PFSK-1 (cell line): Measurements from ENCODE around the gene JMJD4.

Experiments
- FOXP2 ChIP-seq: optimal IDR thresholded peaks from 2 replicates; pipeline ENCODE3; 2011; ENCODE audit warnings: borderline replicate concordance, control low read depth, inconsistent platforms; ENCODE audit not compliant: insufficient read depth; ENCODE audit errors: extremely low read length, extremely low read depth
- POLR2AphosphoS5 ChIP-seq: IDR thresholded peaks from 2 replicates; pipeline ENCODE4 v1.6.1; 2012; ENCODE audit warnings: low read depth, mild to moderate bottlenecking, control low read depth, low read length, moderate library complexity
- SIN3A ChIP-seq: IDR thresholded peaks from 2 replicates; pipeline ENCODE4 v1.6.1; 2012; ENCODE audit warnings: mild to moderate bottlenecking, low read length, moderate library complexity, borderline replicate concordance; ENCODE audit not compliant: insufficient read depth
- TAF1 ChIP-seq: IDR thresholded peaks from 2 replicates; pipeline ENCODE4 v1.6.1; 2012; ENCODE audit warnings: low read length, control low read depth, borderline replicate concordance; ENCODE audit not compliant: insufficient read depth
- TF ChIP-seq, protein P1 (sequence below), 2 experiments: IDR thresholded peaks; 2 replicates each; pipeline versions ENCODE4 v1.6.1 to v1.8.0; 2011 to 2012; ENCODE audit warnings: low read depth in 2 of 2, low read length in 2 of 2, control low read depth in 1 of 2, inconsistent platforms in 1 of 2, mild to moderate bottlenecking in 1 of 2, moderate library complexity in 1 of 2; ENCODE audit not compliant: insufficient read depth in 1 of 2

GRCh38 chr1:227757781-227758180 lies 22.7 kb upstream of the JMJD4 start:
- TF ChIP-seq POLR2AphosphoS5 (no peak), TAF1 (no peak), SIN3A (no peak), FOXP2 (no peak)
- TF ChIP-seq, protein P1, sequence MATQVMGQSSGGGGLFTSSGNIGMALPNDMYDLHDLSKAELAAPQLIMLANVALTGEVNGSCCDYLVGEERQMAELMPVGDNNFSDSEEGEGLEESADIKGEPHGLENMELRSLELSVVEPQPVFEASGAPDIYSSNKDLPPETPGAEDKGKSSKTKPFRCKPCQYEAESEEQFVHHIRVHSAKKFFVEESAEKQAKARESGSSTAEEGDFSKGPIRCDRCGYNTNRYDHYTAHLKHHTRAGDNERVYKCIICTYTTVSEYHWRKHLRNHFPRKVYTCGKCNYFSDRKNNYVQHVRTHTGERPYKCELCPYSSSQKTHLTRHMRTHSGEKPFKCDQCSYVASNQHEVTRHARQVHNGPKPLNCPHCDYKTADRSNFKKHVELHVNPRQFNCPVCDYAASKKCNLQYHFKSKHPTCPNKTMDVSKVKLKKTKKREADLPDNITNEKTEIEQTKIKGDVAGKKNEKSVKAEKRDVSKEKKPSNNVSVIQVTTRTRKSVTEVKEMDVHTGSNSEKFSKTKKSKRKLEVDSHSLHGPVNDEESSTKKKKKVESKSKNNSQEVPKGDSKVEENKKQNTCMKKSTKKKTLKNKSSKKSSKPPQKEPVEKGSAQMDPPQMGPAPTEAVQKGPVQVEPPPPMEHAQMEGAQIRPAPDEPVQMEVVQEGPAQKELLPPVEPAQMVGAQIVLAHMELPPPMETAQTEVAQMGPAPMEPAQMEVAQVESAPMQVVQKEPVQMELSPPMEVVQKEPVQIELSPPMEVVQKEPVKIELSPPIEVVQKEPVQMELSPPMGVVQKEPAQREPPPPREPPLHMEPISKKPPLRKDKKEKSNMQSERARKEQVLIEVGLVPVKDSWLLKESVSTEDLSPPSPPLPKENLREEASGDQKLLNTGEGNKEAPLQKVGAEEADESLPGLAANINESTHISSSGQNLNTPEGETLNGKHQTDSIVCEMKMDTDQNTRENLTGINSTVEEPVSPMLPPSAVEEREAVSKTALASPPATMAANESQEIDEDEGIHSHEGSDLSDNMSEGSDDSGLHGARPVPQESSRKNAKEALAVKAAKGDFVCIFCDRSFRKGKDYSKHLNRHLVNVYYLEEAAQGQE (IDR thresholded peaks at IDR 0.05; ENCODE audit: insufficient read depth in 1 of 2, low read depth in 2 of 2, low read length in 2 of 2), result no peak
